ENCODE results near the gene TEDC2. TPM values are rescaled to one million over a fixed set of nuclear protein-coding genes. Genes with fewer than 3 reads are reported as not detected.

The TEDC2 gene
- total RNA-seq, 3 donors from 2014 or later = 0.98 to 1.0 TPM; not detected in 1

GRCh38 chr16:2513405-2514332 is 53.8 kb downstream of the TEDC2 start, which contains the start of gene ATP6V0C:
TSS of gene ATP6V0C (plus strand) at chr16:2513952. CDS start at chr16:2514104, 152 bp downstream.
- peak; percentile 89 to 94 for DNase-seq (ENCODE audit: low spot score in 2 of 2)
- Histone ChIP-seq H3K36me3 (no peaks in the 10 kb centered on the region), H3K4me1 (peaks cover 12 to 37% of the 10 kb centered on the region in 2 donors), H3K9me3 (no peaks in the 10 kb centered on the region), H3K27ac (peak within 1 kb of the TSS; percentile 98 to 99), H3K27me3 (no peaks in the 10 kb centered on the region), H3K4me3 (peak within 1 kb of the TSS; percentile 90 to 96 (median 93))
- intact Hi-C loops (cut with DNase I; ENCODE audit: low total_unique reads) = no loop called here
- TF ChIP-seq POLR2A (IDR thresholded peaks at IDR 0.05) = peak; percentile 92
- peak; percentile 90 to 96 (median 95) for TF ChIP-seq POLR2AphosphoS5 (IDR thresholded peaks at IDR 0.05)
- TF ChIP-seq, protein P1, sequence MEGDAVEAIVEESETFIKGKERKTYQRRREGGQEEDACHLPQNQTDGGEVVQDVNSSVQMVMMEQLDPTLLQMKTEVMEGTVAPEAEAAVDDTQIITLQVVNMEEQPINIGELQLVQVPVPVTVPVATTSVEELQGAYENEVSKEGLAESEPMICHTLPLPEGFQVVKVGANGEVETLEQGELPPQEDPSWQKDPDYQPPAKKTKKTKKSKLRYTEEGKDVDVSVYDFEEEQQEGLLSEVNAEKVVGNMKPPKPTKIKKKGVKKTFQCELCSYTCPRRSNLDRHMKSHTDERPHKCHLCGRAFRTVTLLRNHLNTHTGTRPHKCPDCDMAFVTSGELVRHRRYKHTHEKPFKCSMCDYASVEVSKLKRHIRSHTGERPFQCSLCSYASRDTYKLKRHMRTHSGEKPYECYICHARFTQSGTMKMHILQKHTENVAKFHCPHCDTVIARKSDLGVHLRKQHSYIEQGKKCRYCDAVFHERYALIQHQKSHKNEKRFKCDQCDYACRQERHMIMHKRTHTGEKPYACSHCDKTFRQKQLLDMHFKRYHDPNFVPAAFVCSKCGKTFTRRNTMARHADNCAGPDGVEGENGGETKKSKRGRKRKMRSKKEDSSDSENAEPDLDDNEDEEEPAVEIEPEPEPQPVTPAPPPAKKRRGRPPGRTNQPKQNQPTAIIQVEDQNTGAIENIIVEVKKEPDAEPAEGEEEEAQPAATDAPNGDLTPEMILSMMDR (IDR thresholded peaks at IDR 0.05) = no peak

Other genes with a start within 250 kb of the TEDC2 start
- 1 to 10 TPM; 1.4 to 7.5 (median 5.9) TPM for gene BRICD5, start 249.2 kb upstream of the TEDC2 start, total RNA-seq
- gene PGP, start 245.3 kb upstream of the TEDC2 start, total RNA-seq = 10 to 100 TPM in 2 of 3 donors, 1 to 10 TPM in 1; 9.1 to 14.7 (median 12.9) TPM
- gene E4F1, start 236.5 kb upstream of the TEDC2 start, total RNA-seq = 10 to 100 TPM; 19.0 to 40.2 (median 34.7) TPM
- gene DNASE1L2, start 223.7 kb upstream of the TEDC2 start, total RNA-seq = under 1 TPM in 2 of 3 donors, not detected in 1; 0.59 to 0.66 TPM
- gene ECI1, start 208.5 kb upstream of the TEDC2 start, total RNA-seq = 10 to 100 TPM; 45.4 to 66.2 (median 63.8) TPM
- 100 to 1,000 TPM in 1 of 3 donors, 10 to 100 TPM in 2; 93.1 to 107 (median 97.5) TPM for gene RNPS1, start 192.0 kb upstream of the TEDC2 start, total RNA-seq
- 1 to 10 TPM; 6.2 to 7.8 (median 6.3) TPM for gene ABCA3, start 119.4 kb upstream of the TEDC2 start, total RNA-seq
- gene CCNF, start 30.7 kb upstream of the TEDC2 start, total RNA-seq = 1 to 10 TPM; 1.6 to 2.9 (median 2.7) TPM
- gene NTN3, start 11.2 kb downstream of the TEDC2 start, total RNA-seq = not detected
- 10 to 100 TPM in 2 of 3 donors, 1 to 10 TPM in 1; 8.8 to 22.0 (median 16.7) TPM for gene TBC1D24, start 15.0 kb downstream of the TEDC2 start, total RNA-seq
- 10 to 100 TPM; 27.5 to 70.2 (median 45.4) TPM for gene ATP6V0C, start 53.8 kb downstream of the TEDC2 start, total RNA-seq
- 10 to 100 TPM; 27.9 to 57.0 (median 28.2) TPM for gene AMDHD2, start 60.3 kb downstream of the TEDC2 start, total RNA-seq
- gene CEMP1, start 71.3 kb downstream of the TEDC2 start, total RNA-seq = 1 to 10 TPM in 2 of 3 donors, not detected in 1; 2.3 to 2.6 TPM
- 10 to 100 TPM; 28.8 to 32.8 (median 29.4) TPM for gene PDPK1, start 77.9 kb downstream of the TEDC2 start, total RNA-seq
- 10 to 100 TPM in 2 of 3 donors, 1 to 10 TPM in 1; 8.6 to 19.6 (median 18.4) TPM for gene KCTD5, start 222.4 kb downstream of the TEDC2 start, total RNA-seq